Dermis blood vessel endothelial cell (primary cell): Measurements from ENCODE around the gene PPCDC. TPM values are rescaled to one million over a fixed set of nuclear protein-coding genes. Genes with fewer than 3 reads are reported as not detected.

ENCODE experiments used
- DNase-seq: peaks from one replicate; pipeline ENCODE4 v3.0.0; 2010
- total RNA-seq: library from RNA; depleted of rRNA; stranded (reverse); fragments of >200 nt; gene quantifications from 2 replicates; pipeline ENCODE4 v1.2.3, GENCODE V29; 2014

The PPCDC gene
- 14.0 and 14.5 TPM in 2 replicates for total RNA-seq

DNA sequence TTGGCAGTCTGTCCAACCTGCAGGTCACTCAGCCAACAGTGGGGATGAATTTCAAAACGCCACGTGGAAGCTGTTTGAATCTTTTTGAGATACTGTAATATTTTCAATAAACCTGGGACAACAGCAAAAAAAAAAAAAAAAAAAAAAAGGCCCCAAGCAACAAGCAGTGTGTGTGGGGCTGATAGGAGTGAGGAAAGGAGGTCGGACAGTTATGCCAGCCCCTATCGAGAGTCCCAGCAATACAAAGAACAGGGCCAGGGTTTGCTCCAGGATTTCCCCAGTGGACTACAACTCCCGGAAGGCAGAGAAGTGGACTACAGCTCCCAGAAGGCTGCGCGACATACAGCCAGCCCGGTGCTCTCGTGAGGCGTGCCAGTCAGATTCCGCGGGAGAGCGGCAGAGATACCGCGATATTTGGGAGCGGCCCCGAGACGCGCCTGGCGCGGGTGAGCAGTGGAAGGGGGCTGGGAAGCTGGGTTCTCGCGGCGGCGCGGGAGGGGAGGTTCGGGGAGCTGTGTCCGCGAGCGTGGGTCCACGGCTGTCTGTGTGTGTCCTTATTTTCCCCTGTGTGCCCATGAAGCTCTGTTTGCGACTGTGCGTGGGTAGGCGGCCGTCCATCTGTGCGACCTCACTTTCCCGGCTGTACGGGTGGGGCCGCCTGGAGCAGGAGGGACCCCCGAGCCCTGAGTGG is at the start of gene PPCDC:
Gene PPCDC (plus strand): TSS at position 410 of the 691 bp plus-strand sequence. CDS start 4,729 bp downstream, outside the sequence.
- peak; percentile 97 for DNase-seq

DNA sequence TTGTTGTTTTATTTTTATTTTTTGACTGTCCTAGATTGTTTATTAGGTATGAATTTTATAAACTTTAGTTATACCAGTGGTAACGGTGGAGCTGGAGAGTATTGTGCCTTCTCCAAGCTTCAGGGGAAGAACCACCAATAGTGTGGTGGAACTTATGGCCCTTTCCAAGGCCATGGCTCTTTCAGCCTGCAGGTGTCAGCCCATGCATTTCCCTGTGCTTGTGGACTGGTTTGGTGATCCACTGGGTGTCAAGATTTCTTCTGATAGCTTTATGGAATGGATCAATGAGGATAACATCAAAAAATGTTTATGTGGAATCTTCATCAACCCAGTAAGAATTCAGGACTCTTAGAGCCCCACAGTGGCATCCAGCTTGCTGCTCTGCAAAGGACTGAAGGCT is 47.2 kb upstream of the PPCDC start:
- no peak for DNase-seq

- no peak for DNase-seq
These were observed 45.8 kb upstream of the PPCDC start for GRCh38 chr15:74977599-74977998.

DNA sequence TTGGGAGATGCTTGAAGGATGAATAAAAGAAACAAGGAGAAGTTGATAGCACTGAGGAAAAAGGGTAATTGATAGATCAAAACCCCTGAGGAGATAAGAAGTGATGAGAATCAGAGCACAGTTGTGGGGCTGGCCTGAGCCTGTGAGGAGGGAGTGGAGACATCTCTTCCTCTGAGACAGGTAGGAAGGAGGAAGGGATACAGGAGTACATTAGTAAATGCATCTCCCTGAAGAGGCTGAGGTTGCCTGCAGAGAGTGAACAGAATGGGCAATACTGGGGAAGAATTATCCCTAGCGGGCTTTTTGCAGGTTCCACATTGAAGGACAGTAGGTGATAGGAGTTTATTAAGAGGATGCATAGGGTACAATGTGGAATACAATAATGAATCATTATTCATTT is 45.3 kb upstream of the PPCDC start:
- DNase-seq, result no peak

DNA sequence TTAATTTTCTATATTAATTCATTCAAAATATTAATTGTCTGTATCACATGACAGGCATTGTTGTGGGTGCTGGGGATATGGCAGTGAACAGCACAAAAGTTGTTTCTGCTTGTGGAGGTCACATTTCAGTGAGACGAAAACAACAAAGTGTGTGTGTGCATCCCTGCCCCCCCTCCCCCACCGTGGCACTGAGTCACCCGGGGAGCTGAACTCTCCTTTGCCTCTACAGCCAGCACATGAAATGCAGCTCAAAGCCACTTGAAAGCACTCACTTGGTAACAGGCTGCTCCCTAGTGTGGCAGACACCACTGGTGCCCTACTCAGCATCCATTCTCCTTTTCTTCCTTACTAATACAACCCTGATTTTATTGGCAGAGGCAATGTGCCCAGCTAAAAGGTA is 44.9 kb upstream of the PPCDC start:
- DNase-seq, result peak; percentile 39

- no peak for DNase-seq
These were observed 41.2 kb upstream of the PPCDC start for GRCh38 chr15:74982183-74982582.

- DNase-seq, result peak; percentile 54
These were observed 39.6 kb upstream of the PPCDC start for GRCh38 chr15:74983725-74984231.

DNA sequence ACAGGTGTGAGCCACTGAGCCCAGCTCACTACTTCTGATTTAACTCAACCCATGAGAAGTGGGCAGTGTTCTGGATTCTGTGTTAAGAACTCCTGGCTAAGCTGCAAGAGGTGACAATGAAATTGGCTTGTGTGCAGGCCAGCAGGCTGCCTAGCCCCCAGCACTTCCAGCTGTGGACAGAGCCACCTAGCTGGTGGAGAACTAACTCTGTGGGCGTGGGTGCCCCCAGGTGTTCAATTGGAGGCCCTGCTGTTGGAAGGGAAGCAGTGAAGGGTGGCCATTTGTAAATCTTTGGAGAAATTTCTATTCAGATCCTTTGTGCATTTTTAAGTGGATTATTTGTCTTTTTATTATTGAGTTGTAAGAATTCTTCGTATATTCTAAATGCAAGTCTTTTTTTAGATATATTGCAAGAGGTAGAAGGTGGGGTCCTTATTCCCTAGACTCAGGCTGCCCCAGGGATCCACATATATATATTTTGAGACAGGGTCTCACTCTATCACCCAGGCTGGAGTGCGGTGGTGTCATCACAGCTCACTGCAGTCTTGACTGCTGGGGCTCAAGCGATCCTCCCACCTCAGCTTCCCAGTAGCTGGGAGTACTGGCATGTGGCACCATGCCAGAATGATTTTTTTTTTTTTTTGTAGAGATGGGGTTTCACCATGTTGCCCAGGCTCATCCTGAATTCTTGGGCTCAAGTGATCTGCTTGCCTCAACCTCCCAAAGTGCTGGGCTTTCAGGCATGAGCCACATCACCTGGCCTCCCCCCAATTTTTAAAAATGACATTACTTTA is 35.2 kb upstream of the PPCDC start:
- DNase-seq, result peak; percentile 81

DNA sequence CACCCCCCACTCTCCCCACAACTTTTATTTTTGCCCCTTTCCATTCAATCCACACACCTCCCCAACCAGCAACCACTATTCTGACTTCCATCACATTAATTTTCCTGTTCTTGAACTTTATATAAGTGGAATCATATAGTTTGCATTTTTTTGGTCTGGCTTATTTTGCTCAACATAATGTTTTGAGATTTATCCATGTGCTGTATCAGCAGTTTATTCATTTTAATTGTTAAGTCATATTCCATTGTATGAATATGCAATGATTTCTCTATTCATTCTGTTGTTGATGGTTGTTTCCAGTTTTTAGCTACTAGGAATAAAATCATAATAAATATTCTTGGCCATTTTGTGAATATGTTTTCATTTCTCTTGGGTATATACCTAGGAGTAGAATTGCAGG is 33.9 kb upstream of the PPCDC start:
- no peak for DNase-seq

DNA sequence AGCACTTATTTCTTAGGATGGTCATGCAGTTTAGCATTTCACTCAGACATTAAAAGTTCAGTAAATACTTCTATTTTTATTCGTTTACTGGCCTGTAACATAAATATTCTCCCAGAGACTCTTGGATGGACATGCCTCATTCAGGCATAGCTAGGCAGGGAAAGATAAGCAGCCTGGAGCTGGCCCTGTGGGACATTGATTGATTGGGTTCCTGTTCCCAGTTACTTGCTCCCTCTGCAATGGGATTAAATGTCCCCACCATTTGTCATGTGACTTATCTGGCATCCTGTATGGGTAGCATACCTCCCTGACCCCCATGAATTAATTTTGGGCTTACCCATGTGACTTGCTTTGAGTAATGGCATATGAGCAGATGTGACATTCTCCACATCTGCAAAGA is 30.8 kb upstream of the PPCDC start:
- DNase-seq, result no peak

GRCh38 chr15:74994236-74994635 is 29.2 kb upstream of the PPCDC start:
- DNase-seq, result no peak

DNA sequence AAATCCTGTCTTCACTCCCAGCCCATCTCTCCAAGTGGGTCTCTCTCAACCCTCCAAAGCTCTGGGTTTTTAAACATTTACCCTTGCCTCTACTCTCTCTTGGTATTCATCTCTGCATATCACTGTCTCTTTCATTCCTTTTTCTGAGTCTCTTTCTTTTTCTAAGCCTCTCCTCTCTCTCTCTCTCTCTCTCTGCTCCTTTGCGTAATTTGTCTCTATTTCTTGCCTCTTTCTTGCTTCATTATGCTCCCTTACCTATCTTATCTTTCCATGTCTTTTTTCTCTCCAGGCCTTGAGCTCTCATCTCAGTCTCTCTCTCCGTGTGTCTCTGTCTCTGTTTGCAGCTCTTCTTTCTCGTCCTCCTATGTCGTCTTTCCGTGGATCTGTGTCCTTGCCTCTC is 28.7 kb upstream of the PPCDC start:
- DNase-seq, result no peak

DNA sequence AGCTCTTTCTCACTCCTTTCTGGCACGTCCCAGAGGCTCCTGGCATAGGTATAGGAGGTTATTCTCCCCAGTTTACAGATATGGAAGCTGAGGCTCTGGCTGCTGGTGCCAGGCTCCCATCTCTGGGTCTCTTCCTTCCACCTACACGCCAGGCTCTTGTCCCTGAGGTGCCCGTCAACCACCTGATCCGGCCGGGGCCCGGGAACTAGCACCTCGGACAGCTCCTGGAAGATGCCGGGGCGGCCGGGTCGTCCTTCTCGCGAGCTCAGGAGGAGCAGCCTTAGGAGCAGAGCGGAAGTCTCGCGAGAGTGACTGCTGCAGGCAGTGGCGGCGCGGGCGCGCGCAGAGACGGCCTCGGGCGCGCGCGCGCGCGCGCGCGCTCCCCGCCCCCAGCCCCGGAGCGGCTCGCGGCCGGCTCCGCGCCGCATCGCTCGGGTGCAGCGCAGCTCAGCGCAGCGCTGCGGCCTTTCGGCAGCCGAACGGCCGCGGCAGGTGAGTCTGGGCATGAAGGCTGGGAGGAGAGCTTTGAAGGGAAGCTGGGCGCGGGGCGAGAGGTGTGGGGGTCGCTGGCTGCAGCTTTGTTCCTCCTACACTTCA is 28.1 kb upstream of the PPCDC start, which contains the start of gene SCAMP5:
Gene SCAMP5 (plus strand): TSS at position 382 of the 597 bp plus-strand sequence. CDS start 16,277 bp downstream, outside the sequence.
- DNase-seq, result peak; percentile 96

GRCh38 chr15:74995779-74996765 is 27.3 kb upstream of the PPCDC start:
- peak; percentile 30 for DNase-seq

GRCh38 chr15:74997141-74997540 is 26.2 kb upstream of the PPCDC start:
- DNase-seq, result peak; percentile 81

GRCh38 chr15:74997543-74997942 is 25.8 kb upstream of the PPCDC start:
- no peak for DNase-seq

DNA sequence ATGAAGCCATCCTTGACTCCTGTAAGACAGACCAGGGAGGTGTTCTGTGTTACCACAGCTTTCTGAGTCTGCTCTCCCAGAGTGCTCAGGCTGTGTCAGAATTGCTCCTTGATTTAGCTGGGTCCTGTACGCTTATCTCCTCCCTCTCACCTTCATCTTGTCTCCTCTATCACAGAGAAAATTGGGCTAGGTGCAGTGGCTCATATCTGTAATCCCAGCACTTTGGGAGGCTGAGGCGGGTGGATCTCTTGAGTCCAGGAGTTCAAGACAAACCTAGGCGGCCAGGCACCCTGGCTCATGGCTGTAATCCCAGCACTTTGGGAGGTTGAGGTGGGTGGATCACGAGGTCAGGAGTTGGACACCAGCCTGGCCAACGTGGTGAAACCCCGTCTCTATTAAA is 22.1 kb upstream of the PPCDC start:
- no peak for DNase-seq

GRCh38 chr15:75002398-75002797 is 21.0 kb upstream of the PPCDC start:
- no peak for DNase-seq

GRCh38 chr15:75007216-75007615 is 16.2 kb upstream of the PPCDC start:
- no peak for DNase-seq

DNA sequence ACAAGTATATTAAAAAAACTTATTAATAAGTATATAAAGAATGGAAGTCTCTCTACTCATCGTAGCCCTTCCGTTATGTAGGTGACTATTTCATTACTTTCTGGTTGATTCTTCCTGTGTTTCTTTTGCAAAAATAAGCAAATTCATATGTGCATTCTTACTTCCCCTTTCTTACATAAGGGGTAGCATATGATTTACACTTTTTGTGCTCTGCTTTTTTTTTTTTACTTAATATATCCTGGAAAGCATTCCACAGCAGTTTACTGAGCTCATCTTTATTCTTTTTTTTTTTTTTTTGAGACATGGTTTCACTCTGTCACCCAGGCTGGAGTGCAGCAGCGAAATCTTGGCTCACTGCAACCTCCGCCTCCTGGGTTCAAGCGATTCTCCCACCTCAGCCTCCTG is 15.2 kb upstream of the PPCDC start:
- DNase-seq, result no peak

- no peak for DNase-seq
These were observed 14.6 kb upstream of the PPCDC start for GRCh38 chr15:75008629-75009326.
